GM12865 (cell line): ENCODE data around the gene MTIF3.
"Not testable (repeated sequence)": the region's sequence is repeated elsewhere in the genome, so short reads cannot be mapped to it uniquely, and the experiment has no call there.

Experiments
- DNase-seq: peaks from one replicate; pipeline ENCODE4 v3.0.0; 2010; ENCODE audit warnings: low read depth
- H3K4me3 ChIP-seq: 2 replicates; pipeline ENCODE4 v1.5.1; 2011; ENCODE audit warnings: mild to moderate bottlenecking, low read depth, low read length, control low read depth
- TF ChIP-seq, protein P1 (sequence below): IDR thresholded peaks from 2 replicates; pipeline ENCODE4 v1.5.1; 2011; ENCODE audit warnings: low read length, control low read depth, low read depth, inconsistent platforms; ENCODE audit not compliant: insufficient read depth; ENCODE audit errors: missing control alignments

The MTIF3 gene

DNA sequence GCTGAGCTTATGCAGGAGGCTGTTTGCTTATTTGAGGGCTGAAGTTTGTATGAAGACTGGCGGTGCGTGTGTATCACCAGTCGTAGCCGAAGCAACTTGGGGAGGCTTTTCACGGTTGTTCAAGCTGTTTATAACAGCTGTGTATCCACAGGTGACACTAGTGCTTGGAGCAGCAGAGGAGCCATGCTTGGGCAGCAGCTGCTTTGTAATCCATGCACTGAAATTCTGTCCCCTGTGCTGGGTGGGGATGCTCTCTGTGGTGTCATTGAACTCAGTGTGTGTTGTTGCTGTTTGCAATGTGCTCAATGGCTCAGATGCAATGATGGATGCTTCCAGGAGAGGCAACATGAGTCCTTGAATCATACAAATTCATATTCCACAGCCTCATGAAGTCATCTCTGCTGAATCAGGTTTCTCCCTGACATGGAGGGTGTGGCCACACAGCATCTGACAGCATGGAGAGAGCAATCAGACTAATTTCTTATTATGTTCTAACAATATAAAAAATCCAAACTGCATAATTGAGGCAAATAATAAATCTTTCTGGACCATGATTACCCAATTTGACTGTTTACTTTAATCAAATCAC is 44.7 kb downstream of the MTIF3 start:
- DNase-seq = no peak
- no peak overlapping the region for H3K4me3 ChIP-seq
- TF ChIP-seq, protein P1, sequence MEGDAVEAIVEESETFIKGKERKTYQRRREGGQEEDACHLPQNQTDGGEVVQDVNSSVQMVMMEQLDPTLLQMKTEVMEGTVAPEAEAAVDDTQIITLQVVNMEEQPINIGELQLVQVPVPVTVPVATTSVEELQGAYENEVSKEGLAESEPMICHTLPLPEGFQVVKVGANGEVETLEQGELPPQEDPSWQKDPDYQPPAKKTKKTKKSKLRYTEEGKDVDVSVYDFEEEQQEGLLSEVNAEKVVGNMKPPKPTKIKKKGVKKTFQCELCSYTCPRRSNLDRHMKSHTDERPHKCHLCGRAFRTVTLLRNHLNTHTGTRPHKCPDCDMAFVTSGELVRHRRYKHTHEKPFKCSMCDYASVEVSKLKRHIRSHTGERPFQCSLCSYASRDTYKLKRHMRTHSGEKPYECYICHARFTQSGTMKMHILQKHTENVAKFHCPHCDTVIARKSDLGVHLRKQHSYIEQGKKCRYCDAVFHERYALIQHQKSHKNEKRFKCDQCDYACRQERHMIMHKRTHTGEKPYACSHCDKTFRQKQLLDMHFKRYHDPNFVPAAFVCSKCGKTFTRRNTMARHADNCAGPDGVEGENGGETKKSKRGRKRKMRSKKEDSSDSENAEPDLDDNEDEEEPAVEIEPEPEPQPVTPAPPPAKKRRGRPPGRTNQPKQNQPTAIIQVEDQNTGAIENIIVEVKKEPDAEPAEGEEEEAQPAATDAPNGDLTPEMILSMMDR = no peak

DNA sequence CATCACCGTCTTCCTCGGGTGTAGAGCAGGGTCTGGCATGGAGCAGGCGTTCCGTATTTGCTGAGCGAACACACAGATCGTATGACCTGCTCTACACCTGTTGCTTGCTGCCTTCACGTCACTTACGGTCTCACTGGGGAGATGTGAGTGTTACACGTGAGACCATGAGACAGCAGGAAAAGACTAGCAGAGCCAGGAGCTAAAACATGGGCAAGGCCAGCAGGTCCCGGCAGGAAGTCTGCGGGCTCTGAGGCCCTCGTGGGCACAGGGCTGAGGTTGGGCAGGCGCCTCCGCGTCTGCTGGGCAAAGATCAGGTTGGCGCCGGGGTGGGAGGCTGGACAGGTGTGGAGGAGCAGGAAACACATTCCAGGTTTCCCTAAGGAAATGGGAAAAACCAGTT is 45.7 kb downstream of the MTIF3 start:
- no peak for DNase-seq
- TF ChIP-seq, protein P1 = no peak
- no peak overlapping the region for H3K4me3 ChIP-seq

DNA sequence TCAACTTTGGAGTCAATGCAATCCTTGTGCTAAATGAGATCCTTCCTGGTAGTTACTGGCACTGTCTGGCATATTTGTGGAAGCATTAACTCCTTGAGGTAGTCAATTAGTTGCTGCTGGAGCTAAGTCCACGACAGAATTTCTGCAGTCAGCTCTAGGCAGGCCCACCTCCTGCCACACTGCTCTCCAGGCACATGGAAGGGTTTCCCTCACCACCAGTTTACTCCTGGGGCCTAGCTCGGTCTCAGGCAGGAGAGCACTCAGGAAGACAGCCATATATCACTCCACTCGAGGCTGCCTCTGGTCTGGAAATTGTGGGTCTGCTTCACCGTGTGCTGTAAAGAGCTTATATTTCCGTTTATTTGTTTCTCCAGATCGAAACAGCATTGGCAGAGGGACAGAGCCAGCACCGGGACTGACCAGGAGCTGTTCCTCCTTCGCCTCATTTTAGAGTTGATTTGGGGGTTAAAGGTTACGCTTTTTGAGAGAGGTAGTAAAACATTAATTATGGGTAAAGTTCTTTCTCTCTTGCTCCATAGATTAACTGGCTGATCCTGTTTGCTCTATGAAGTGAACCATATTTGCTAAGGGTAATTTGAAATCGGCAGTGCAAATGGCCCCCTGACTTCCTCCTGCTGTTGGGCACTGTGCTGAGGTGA is 46.5 kb downstream of the MTIF3 start:
- DNase-seq = no peak
- no peak overlapping the region for H3K4me3 ChIP-seq
- TF ChIP-seq, protein P1 = no peak

DNA sequence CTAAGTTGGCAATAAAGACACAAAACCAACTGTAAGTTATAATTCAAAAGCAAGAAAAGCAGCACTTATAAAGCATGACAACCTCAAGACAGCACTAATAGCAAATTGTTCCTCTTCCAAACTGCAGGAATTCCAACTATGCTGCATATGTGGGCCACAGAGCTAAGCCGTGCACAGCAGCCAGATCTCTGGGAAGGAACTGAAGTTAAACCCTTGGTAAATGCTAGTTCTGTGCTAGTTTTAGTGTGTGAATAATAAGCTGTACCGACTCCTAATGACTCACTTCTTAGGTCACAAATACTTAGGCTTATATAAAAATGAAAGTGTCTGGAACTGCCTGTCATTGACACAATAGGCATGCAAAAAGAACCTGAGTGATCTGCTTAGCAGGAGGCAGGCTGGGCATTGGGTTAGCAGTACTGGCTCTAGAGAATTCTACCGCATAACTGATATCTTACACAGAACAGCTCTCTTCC is 47.1 kb downstream of the MTIF3 start:
- DNase-seq = no peak
- no peak overlapping the region for H3K4me3 ChIP-seq
- TF ChIP-seq, protein P1 = no peak

DNA sequence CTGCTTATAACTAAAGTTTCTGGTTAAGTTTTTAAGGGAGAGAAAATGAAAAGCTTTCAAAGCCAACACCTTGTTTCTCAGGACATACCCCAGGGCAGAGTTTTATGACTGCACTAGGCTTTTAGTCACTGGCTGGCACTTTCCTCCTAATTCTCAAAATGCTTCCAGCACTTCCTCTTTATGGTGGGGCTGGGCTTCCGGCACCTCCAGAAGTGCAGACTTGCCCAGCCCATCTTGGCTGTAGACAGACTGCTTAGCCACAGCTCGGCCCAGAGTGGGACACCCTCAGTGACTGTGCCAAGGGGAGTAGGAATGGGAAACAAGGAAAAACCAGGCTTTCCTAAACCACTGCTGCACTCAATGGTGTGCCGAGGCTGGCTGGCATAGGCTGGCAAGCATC is 49.2 kb downstream of the MTIF3 start:
- TF ChIP-seq, protein P1 = no peak
- H3K4me3 ChIP-seq = no peak overlapping the region
- DNase-seq = no peak

DNA sequence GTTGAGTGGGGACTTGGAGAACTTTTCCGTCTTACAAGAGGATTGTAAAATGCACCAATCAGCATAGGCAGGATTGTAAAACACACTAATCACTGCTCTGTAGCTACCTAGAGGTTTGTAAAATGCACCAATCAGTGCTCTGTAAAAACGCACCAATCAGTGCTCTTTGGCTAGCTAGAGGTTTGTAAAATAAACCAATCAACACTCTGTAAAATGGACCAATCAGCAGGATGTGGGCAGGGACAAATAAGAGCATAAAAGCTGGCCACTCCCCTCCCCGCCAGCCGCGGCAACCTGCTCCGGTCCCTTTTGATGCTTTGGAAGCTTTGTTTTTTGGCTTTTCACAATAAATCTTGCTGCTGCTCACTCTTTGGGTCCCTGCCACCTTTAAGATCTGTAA is 50.0 kb downstream of the MTIF3 start:
- not testable (repeated sequence) for H3K4me3 ChIP-seq, DNase-seq

DNA sequence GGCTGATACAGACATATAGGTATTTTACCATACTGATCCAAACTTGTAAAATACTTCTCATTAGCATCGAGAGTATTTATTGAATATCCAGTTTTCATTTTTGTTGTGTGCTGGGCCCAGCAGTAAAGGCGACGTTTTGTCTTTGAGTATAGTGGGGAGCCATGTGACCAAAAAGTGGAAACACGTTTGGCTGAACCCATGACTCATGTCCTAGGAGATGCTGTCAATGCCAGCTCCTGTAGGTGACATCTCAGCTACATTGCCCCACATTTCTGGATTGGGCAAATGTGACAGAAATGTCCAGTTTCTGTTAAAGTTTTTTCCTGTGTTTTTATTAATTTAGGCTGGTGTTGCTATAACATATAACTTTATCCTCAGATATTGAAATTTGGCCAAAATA is 52.0 kb downstream of the MTIF3 start:
- DNase-seq = no peak
- TF ChIP-seq, protein P1 = no peak
- H3K4me3 ChIP-seq = no peak overlapping the region
